Measurements from ENCODE around the gene DDX27. TPM values are rescaled to one million over a fixed set of nuclear protein-coding genes. Genes with fewer than 3 reads are reported as not detected.

DDX27 gene
- total and polyA plus RNA-seq, 2 of the 13 experiments (the other 11 are each of a cell fraction or from before 2014, with no cell fraction given), result 42.6 to 72.8 TPM

- TF ChIP-seq ZNF276 (CRISPR knock-in tag; IDR thresholded peaks at IDR 0.05; ENCODE audit: low read depth) (no peak), SP2 (CRISPR knock-in tag; IDR thresholded peaks at IDR 0.05) (no peak), HDAC6 (IDR thresholded peaks at IDR 0.05; ENCODE audit: low read depth, low read length) (no peak; the same call in 1 of the 2 replicates), ZNF644 (CRISPR knock-in tag; IDR thresholded peaks at IDR 0.05; ENCODE audit: low read depth) (0 out of 2 replicates have a peak, but pooled peaks have one; percentile 6), RBM22 (optimal IDR thresholded peaks at IDR 0.05; ENCODE audit: low read length) (peak; percentile 89), NCOA2 (CRISPR knock-in tag; IDR thresholded peaks at IDR 0.05) (no peak), RAD21 (CRISPR knock-in tag; IDR thresholded peaks at IDR 0.05) (no peak), HCFC1 (IDR thresholded peaks at IDR 0.05; ENCODE audit: low read depth, low read length) (no peak), SOX5 (CRISPR knock-in tag; IDR thresholded peaks at IDR 0.05; ENCODE audit: borderline replicate concordance) (no peak), IRF1 (CRISPR knock-in tag; IDR thresholded peaks at IDR 0.05; ENCODE audit: low read depth) (no peak), RELA (CRISPR knock-in tag; IDR thresholded peaks at IDR 0.05) (no peak), ZNF362 (CRISPR knock-in tag; IDR thresholded peaks at IDR 0.05; ENCODE audit: borderline replicate concordance) (no peak), CAMTA2 (CRISPR knock-in tag; IDR thresholded peaks at IDR 0.05; ENCODE audit: borderline replicate concordance) (no peak), ZNF383 (CRISPR knock-in tag; IDR thresholded peaks at IDR 0.05; ENCODE audit: borderline replicate concordance) (no peak), FOSL2 (CRISPR knock-in tag; IDR thresholded peaks at IDR 0.05) (0 out of 2 replicates have a peak, but pooled peaks have one; percentile 25), ZNF512 (CRISPR knock-in tag; IDR thresholded peaks at IDR 0.05) (0 out of 2 replicates have a peak, but pooled peaks have one; percentile 14), ZNF230 (CRISPR knock-in tag; IDR thresholded peaks at IDR 0.05) (no peak; the same call in 1 of the 2 replicates), CREB1 (IDR thresholded peaks at IDR 0.05) (no peak), CREB1 (CRISPR knock-in tag; IDR thresholded peaks at IDR 0.05) (no peak), KDM5A (IDR thresholded peaks at IDR 0.05; ENCODE audit: borderline replicate concordance, low read length) (peak; percentile 23), CREB3 (CRISPR knock-in tag; IDR thresholded peaks at IDR 0.05) (no peak), NPAS2 (CRISPR knock-in tag; IDR thresholded peaks at IDR 0.05; ENCODE audit: borderline replicate concordance) (no peak), GATA4 (IDR thresholded peaks at IDR 0.05; ENCODE audit: borderline replicate concordance, low read depth) (no peak), NFE2L2 (IDR thresholded peaks at IDR 0.05; ENCODE audit: low read length) (peak; percentile 2; the same call in 1 of the 2 replicates), ATF7 (IDR thresholded peaks at IDR 0.05) (no peak), ATF7 (CRISPR knock-in tag; IDR thresholded peaks at IDR 0.05) (no peak)
These were observed 60.7 kb downstream of the DDX27 start (continued) for GRCh38 chr20:49279677-49280462.
